Adipocyte (in vitro differentiated cells): Measurements from ENCODE around the gene RBP7.

ENCODE experiments used
- DNase-seq: peaks from one replicate; pipeline ENCODE4 v3.0.0-alpha.2; 2015; ENCODE audit warnings: low read depth
- H3K27me3 ChIP-seq: replicated peaks from 2 replicates; pipeline ENCODE4 v1.7.0; 2013; ENCODE audit warnings: mild to moderate bottlenecking, low read length, moderate library complexity; ENCODE audit not compliant: control insufficient read depth, insufficient read depth
- H3K36me3 ChIP-seq: 2 replicates; pipeline ENCODE4 v1.7.0; 2013; ENCODE audit warnings: low read length, mild to moderate bottlenecking, moderate library complexity; ENCODE audit not compliant: control insufficient read depth, insufficient read depth, severe bottlenecking
- H3K4me1 ChIP-seq: 2 replicates; pipeline ENCODE4 v1.7.0; 2013; ENCODE audit warnings: mild to moderate bottlenecking, low read length, moderate library complexity; ENCODE audit not compliant: control insufficient read depth, insufficient read depth
- H3K4me3 ChIP-seq: 2 replicates; pipeline ENCODE4 v1.7.0; 2013; ENCODE audit warnings: mild to moderate bottlenecking, low read length, moderate library complexity
- H3K9ac ChIP-seq: 2 replicates; pipeline ENCODE4 v1.7.0; 2013; ENCODE audit warnings: mild to moderate bottlenecking, low read length, moderate library complexity
- H3K9me3 ChIP-seq: 2 replicates; pipeline ENCODE4 v1.7.0; 2013; ENCODE audit warnings: mild to moderate bottlenecking, low read length, moderate library complexity; ENCODE audit not compliant: control insufficient read depth

RBP7 gene

GRCh38 chr1:10057343-10057742 is 60.3 kb downstream of the RBP7 start:
- Histone ChIP-seq H3K4me1 (peaks cover 31% of the 10 kb centered on the region), H3K9me3 (no peaks in the 10 kb centered on the region), H3K4me3 (no peak overlapping the region), H3K9ac (peak overlapping the region; percentile 57), H3K36me3 (no peaks in the 10 kb centered on the region), H3K27me3 (no peaks in the 10 kb centered on the region)
- DNase-seq: peak; percentile 47

- no peaks in the 10 kb centered on the region for H3K27me3 ChIP-seq
- peak overlapping the region; percentile 57 for H3K9ac ChIP-seq
- no peak overlapping the region for H3K4me3 ChIP-seq
- no peaks in the 10 kb centered on the region for H3K36me3 ChIP-seq
- no peak for DNase-seq
- peaks cover 31% of the 10 kb centered on the region for H3K4me1 ChIP-seq
- H3K9me3 ChIP-seq: no peaks in the 10 kb centered on the region
These were observed 60.8 kb downstream of the RBP7 start for GRCh38 chr1:10057796-10058195.

DNA sequence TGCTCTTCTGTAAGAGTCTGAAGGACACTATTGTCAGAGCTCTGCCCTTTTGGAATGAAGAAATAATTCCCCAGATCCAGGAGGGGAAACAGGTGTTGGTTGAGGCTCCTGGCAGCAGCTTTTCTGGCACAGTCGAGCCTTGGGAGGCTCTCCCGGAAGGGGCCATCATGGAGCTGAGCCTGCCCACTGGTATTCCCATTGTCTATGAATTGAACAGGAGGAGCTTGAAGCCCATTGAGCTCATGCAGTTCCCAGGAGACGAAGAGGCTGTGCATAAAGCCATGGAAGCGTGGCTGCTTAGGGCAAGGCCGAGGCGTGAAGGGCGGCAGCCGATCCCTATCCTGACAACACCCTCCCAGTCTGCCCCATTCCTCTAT is 62.3 kb downstream of the RBP7 start:
- DNase-seq: no peak
- no peak overlapping the region for H3K9ac ChIP-seq
- peaks cover 31% of the 10 kb centered on the region for H3K4me1 ChIP-seq

GRCh38 chr1:10060311-10061100 is 63.5 kb downstream of the RBP7 start:
- no peak for DNase-seq
- H3K4me3 ChIP-seq: no peak overlapping the region
- H3K36me3 ChIP-seq: no peaks in the 10 kb centered on the region
- H3K9me3 ChIP-seq: no peaks in the 10 kb centered on the region
- peaks cover 34% of the 10 kb centered on the region for H3K4me1 ChIP-seq
- no peaks in the 10 kb centered on the region for H3K27me3 ChIP-seq
- no peak overlapping the region for H3K9ac ChIP-seq

More for the DNA sequence above, 62.3 kb downstream of the RBP7 start:
- Histone ChIP-seq H3K27me3 (no peaks in the 10 kb centered on the region), H3K36me3 (no peaks in the 10 kb centered on the region), H3K4me3 (no peak overlapping the region), H3K9me3 (no peaks in the 10 kb centered on the region)

DNA sequence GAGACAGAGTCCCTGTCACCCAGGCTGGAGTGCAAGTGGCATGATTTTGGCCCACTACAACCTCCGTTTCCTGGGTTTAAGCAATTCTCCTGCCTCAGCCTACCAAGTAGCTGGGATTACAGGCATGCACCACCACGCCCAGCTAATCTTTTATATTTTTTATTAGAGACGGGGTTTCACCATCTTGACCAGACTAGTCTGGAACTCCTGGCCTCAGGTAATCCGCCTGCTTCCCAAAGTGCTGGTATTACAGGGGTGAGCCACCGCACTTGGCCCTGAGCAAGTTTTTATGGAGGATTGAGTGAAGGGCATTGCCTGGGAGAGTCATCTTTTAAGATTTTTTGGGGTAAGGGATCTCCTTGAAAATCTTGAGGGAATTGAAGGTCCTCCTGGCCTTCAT is 64.2 kb downstream of the RBP7 start:
- DNase-seq: no peak
- Histone ChIP-seq H3K4me1 (peaks cover 32% of the 10 kb centered on the region), H3K9me3 (no peaks in the 10 kb centered on the region), H3K36me3 (no peaks in the 10 kb centered on the region), H3K4me3 (no peak overlapping the region), H3K9ac (no peak overlapping the region), H3K27me3 (no peaks in the 10 kb centered on the region)

DNA sequence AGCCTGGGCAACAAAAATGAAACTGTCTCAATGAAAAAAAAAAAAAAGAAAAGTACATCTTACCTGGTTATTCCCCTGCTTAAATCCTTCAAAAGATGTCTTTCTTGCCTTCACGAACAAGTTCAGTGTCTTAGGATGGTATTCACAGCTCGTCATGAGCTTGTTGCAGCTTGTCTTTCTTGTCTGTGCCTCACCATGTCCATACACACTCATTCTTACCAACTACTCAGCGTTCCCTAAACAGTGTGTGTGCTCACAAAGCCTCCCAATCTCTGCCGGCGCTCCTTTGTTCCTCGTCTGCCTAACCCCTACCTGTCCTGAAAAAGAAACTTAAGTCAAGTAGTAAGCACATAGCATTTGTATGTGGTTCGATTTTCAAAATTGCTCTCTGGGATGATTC is 66.8 kb downstream of the RBP7 start:
- Histone ChIP-seq H3K36me3 (no peaks in the 10 kb centered on the region), H3K27me3 (no peaks in the 10 kb centered on the region), H3K9ac (no peak overlapping the region), H3K4me3 (no peak overlapping the region), H3K4me1 (peaks cover 30% of the 10 kb centered on the region), H3K9me3 (no peaks in the 10 kb centered on the region)
- DNase-seq: no peak

DNA sequence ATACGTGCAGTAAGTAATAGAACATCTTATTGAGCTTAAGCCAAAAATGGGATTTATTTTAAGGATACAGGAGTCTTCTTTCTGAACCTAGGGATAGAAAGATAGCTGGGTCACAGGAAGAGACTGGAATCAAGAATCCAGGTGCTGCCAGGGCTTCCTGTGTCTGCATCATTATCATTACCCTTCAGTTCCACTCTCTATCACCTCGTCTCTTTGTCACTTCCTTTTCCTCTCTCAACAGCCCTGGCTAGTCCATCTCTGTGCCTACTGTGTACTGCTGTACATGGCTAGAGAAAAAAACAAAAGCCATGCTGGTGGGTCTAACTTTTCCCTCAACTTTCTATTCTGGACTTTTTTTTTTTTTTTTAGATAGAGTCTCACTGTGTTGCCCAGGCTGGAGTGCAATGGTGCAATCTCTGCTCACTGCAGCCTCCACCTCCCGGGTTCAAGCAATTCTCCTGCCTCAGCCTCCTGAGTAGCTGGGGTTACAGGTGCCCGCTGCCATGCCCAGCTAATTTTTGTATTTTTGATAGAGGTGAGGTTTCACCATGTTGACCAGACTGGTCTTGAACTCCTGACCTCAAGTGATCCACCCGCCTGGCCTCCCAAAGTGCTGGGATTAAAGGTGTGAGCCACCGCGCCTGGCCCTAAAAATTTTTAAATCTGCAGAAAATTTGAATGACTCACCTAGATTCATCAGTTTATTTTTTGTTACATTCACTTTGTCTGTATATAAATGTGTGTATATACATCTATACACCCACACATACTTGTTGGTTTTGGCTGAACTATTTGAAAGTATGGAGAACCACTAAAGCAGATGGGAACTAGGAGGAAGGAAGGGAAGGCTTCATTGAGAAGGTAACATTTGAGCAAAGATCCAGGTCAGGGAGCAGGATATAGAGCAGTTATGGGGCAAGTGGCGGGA is 67.7 kb downstream of the RBP7 start:
- H3K9ac ChIP-seq: no peak overlapping the region
- no peak overlapping the region for H3K4me3 ChIP-seq
- H3K36me3 ChIP-seq: no peaks in the 10 kb centered on the region
- no peaks in the 10 kb centered on the region for H3K9me3 ChIP-seq
- no peaks in the 10 kb centered on the region for H3K27me3 ChIP-seq
- peaks cover 31% of the 10 kb centered on the region for H3K4me1 ChIP-seq
- DNase-seq: no peak

- H3K4me1 ChIP-seq: peaks cover 31% of the 10 kb centered on the region
- no peaks in the 10 kb centered on the region for H3K36me3 ChIP-seq
- H3K27me3 ChIP-seq: no peaks in the 10 kb centered on the region
- H3K9me3 ChIP-seq: no peaks in the 10 kb centered on the region
- no peak overlapping the region for H3K4me3 ChIP-seq
- no peak for DNase-seq
- no peak overlapping the region for H3K9ac ChIP-seq
These were observed 68.3 kb downstream of the RBP7 start for GRCh38 chr1:10065344-10065685.
